ENCODE measurements around the gene ASAP2.

Gene ASAP2

GRCh38 chr2:9374071-9374730, 167.6 kb downstream of the ASAP2 start:
- Histone ChIP-seq H3K4me1 (ENCODE audit: insufficient read depth, low read length) (no peaks in the 10 kb centered on the region), H4K20me1 (ENCODE audit: insufficient read depth, low read length) (no peaks in the 10 kb centered on the region), H3K27ac (ENCODE audit: low read length) (no peak overlapping the region), H3K27me3 (ENCODE audit: insufficient read depth, low read length, poor library complexity) (no peaks in the 10 kb centered on the region), H3K79me2 (ENCODE audit: insufficient read depth, low read length) (no peaks in the 10 kb centered on the region), H3K36me3 (ENCODE audit: insufficient read depth, low read length) (peaks cover 30% of the 10 kb centered on the region), H3K4me3 (ENCODE audit: low read depth in 1 of 2, low read length in 2 of 2) (no peak overlapping the region), H3K4me2 (ENCODE audit: insufficient read depth, low read length) (no peak overlapping the region), H2AFZ (ENCODE audit: low read depth, low read length) (no peak overlapping the region), H3K9ac (ENCODE audit: low read depth, low read length) (no peak overlapping the region), H3K9me3 (ENCODE audit: insufficient read depth, low read length, severe bottlenecking) (no peaks in the 10 kb centered on the region)
- DNase-seq (no peak), ATAC-seq (ENCODE audit: insufficient read depth, low read depth) (no peak)
- no peak for TF ChIP-seq EZH2 (IDR thresholded peaks at IDR 0.05; ENCODE audit: borderline replicate concordance, low read depth, low read length, severe bottlenecking)
- no peak for TF ChIP-seq CTCF (IDR thresholded peaks at IDR 0.05; ENCODE audit: borderline replicate concordance, extremely low read depth, low read length, poor library complexity, severe bottlenecking)

- ATAC-seq (ENCODE audit: insufficient read depth, low read depth) = no peak
- Histone ChIP-seq H2AFZ (ENCODE audit: low read depth, low read length) (no peak overlapping the region), H3K27me3 (ENCODE audit: insufficient read depth, low read length, poor library complexity) (no peaks in the 10 kb centered on the region), H3K4me3 (ENCODE audit: low read depth in 1 of 2, low read length in 2 of 2) (no peak overlapping the region), H3K27ac (ENCODE audit: low read length) (no peak overlapping the region), H3K36me3 (ENCODE audit: insufficient read depth, low read length) (peaks cover 29% of the 10 kb centered on the region), H3K9me3 (ENCODE audit: insufficient read depth, low read length, severe bottlenecking) (no peaks in the 10 kb centered on the region), H3K79me2 (ENCODE audit: insufficient read depth, low read length) (no peaks in the 10 kb centered on the region), H3K4me1 (ENCODE audit: insufficient read depth, low read length) (no peaks in the 10 kb centered on the region), H3K4me2 (ENCODE audit: insufficient read depth, low read length) (no peak overlapping the region), H3K9ac (ENCODE audit: low read depth, low read length) (no peak overlapping the region), H4K20me1 (ENCODE audit: insufficient read depth, low read length) (no peaks in the 10 kb centered on the region)
- no peak for TF ChIP-seq EZH2 (IDR thresholded peaks at IDR 0.05; ENCODE audit: borderline replicate concordance, low read depth, low read length, severe bottlenecking)
- no peak for TF ChIP-seq CTCF (IDR thresholded peaks at IDR 0.05; ENCODE audit: borderline replicate concordance, extremely low read depth, low read length, poor library complexity, severe bottlenecking)
- DNase-seq = no peak
Measured at GRCh38 chr2:9375857-9376428, 169.3 kb downstream of the ASAP2 start.

- Histone ChIP-seq H3K4me1 (ENCODE audit: insufficient read depth, low read length) (no peaks in the 10 kb centered on the region), H3K9ac (ENCODE audit: low read depth, low read length) (no peak overlapping the region), H3K36me3 (ENCODE audit: insufficient read depth, low read length) (peaks cover 41% of the 10 kb centered on the region), H3K9me3 (ENCODE audit: insufficient read depth, low read length, severe bottlenecking) (no peaks in the 10 kb centered on the region), H3K79me2 (ENCODE audit: insufficient read depth, low read length) (no peaks in the 10 kb centered on the region), H3K27ac (ENCODE audit: low read length) (no peak overlapping the region), H2AFZ (ENCODE audit: low read depth, low read length) (no peak overlapping the region), H3K27me3 (ENCODE audit: insufficient read depth, low read length, poor library complexity) (no peaks in the 10 kb centered on the region), H3K4me2 (ENCODE audit: insufficient read depth, low read length) (no peak overlapping the region), H3K4me3 (ENCODE audit: low read depth in 1 of 2, low read length in 2 of 2) (no peak overlapping the region), H4K20me1 (ENCODE audit: insufficient read depth, low read length) (no peaks in the 10 kb centered on the region)
- TF ChIP-seq CTCF (IDR thresholded peaks at IDR 0.05; ENCODE audit: borderline replicate concordance, extremely low read depth, low read length, poor library complexity, severe bottlenecking) = no peak
- TF ChIP-seq EZH2 (IDR thresholded peaks at IDR 0.05; ENCODE audit: borderline replicate concordance, low read depth, low read length, severe bottlenecking) = no peak
- DNase-seq = no peak
- no peak for ATAC-seq (ENCODE audit: insufficient read depth, low read depth)
Measured at GRCh38 chr2:9377461-9378097, 171.0 kb downstream of the ASAP2 start.
